Progenitor cell of endocrine pancreas (in vitro differentiated cells): ENCODE data around the gene TMEM238. TPM values are rescaled to one million over a fixed set of nuclear protein-coding genes. Genes with fewer than 3 reads are reported as not detected.
A peak's percentile ranks its signal among the peaks of the same experiment; 100 is the strongest.

Experiments used
- DNase-seq: peaks from one replicate; pipeline ENCODE4 v3.0.0; 2021; ENCODE audit warnings: low spot score; ENCODE audit not compliant: unreplicated experiment
- H3K27ac Mint-ChIP-seq: 2 replicates; pipeline ENCODE4 v1.8.0; 2021; ENCODE audit warnings: mild to moderate bottlenecking, moderate library complexity, mixed read lengths
- H3K27me3 Mint-ChIP-seq: 2 replicates; pipeline ENCODE4 v1.8.0; 2021; ENCODE audit warnings: mixed read lengths
- H3K36me3 Mint-ChIP-seq: 2 replicates; pipeline ENCODE4 v1.8.0; 2022; ENCODE audit warnings: mixed read lengths; ENCODE audit not compliant: insufficient read depth
- H3K4me1 Mint-ChIP-seq: 2 replicates; pipeline ENCODE4 v1.8.0; 2021; ENCODE audit warnings: low read depth, mixed read lengths
- H3K4me3 Mint-ChIP-seq: 2 replicates; pipeline ENCODE4 v1.8.0; 2021; ENCODE audit warnings: low read depth, mild to moderate bottlenecking, moderate library complexity, mixed read lengths
- H3K9me3 Mint-ChIP-seq: 2 replicates; pipeline ENCODE4 v1.8.0; 2021; ENCODE audit warnings: low read depth, mixed read lengths
- CTCF ChIP-seq: fragments of 200-600 bp; sonication (generic); IDR thresholded peaks from one replicate; pipeline ENCODE4 v1.5.0; 2021; ENCODE audit warnings: antibody characterized with exemption, mild to moderate bottlenecking; ENCODE audit not compliant: unreplicated experiment
- total RNA-seq: library from RNA; stranded (reverse); gene quantifications from 2 replicates; pipeline ENCODE4 v1.2.1, GENCODE V29; 2021

The TMEM238 gene
- total RNA-seq, 1 donor from 2014 or later = 5.6 TPM

GRCh38 chr19:55385724-55386492 lies 1.8 kb upstream of the TMEM238 start, which contains the start of gene RPL28:
RPL28 (plus strand) TSS chr19:55385932; CDS start chr19:55386358, 426 bp downstream.
- Mint-ChIP-seq H3K9me3 (no peaks in the 10 kb centered on the region), H3K27ac (peak within 1 kb of the TSS; percentile 97), H3K4me1 (peaks cover 26% of the 10 kb centered on the region), H3K4me3 (peak within 1 kb of the TSS; percentile 99), H3K36me3 (peaks cover 8% of the 10 kb centered on the region), H3K27me3 (peaks cover 8% of the 10 kb centered on the region)
- peak; percentile 98 for DNase-seq
- TF ChIP-seq CTCF = no peak

GRCh38 chr19:55384920-55385723 lies 1.0 kb upstream of the TMEM238 start:
- Mint-ChIP-seq H3K4me1 (peaks cover 26% of the 10 kb centered on the region), H3K27me3 (peaks cover 8% of the 10 kb centered on the region), H3K36me3 (peaks cover 8% of the 10 kb centered on the region), H3K27ac (peak overlapping the region; percentile 97), H3K9me3 (no peaks in the 10 kb centered on the region), H3K4me3 (peak overlapping the region; percentile 99)
- no peak for TF ChIP-seq CTCF
- peak; percentile 90 for DNase-seq

GRCh38 chr19:55383279-55384130 lies 587 bp downstream of the TMEM238 start:
- peak; percentile 18 for TF ChIP-seq CTCF
- peaks cover 17% of the 10 kb centered on the region for H3K27me3 Mint-ChIP-seq
- peaks cover 5% of the 10 kb centered on the region for H3K36me3 Mint-ChIP-seq
- DNase-seq = peak; percentile 62
- peak overlapping the region; percentile 93 for H3K27ac Mint-ChIP-seq
- no peaks in the 10 kb centered on the region for H3K9me3 Mint-ChIP-seq
- H3K4me1 Mint-ChIP-seq = peaks cover 23% of the 10 kb centered on the region
- H3K4me3 Mint-ChIP-seq = peak overlapping the region; percentile 76

GRCh38 chr19:55382522-55383054 lies 1.5 kb downstream of the TMEM238 start:
- H3K4me3 Mint-ChIP-seq = peak overlapping the region; percentile 76
- peaks cover 4% of the 10 kb centered on the region for H3K36me3 Mint-ChIP-seq
- no peak for TF ChIP-seq CTCF
- H3K27me3 Mint-ChIP-seq = peaks cover 20% of the 10 kb centered on the region
- DNase-seq = no peak
- peaks cover 18% of the 10 kb centered on the region for H3K4me1 Mint-ChIP-seq
- no peaks in the 10 kb centered on the region for H3K9me3 Mint-ChIP-seq
- no peak overlapping the region for H3K27ac Mint-ChIP-seq
